Left lung (tissue), 10 donors: ENCODE measurements around the gene NCAPD2. TPM values are rescaled to one million over a fixed set of nuclear protein-coding genes. Genes with fewer than 3 reads are reported as not detected.
"Not testable (repeated sequence)": the region's sequence is repeated elsewhere in the genome, so short reads cannot be mapped to it uniquely, and the experiment has no call there.

Experiments used
- ATAC-seq: fragments of 200-7000 bp; cut with Tn5 transposase; one replicate; pipeline ENCODE4 v1.9.1; 2020; ENCODE audit warnings: moderate library complexity
- DNase-seq, 4 donors: peaks; one replicate each; pipeline ENCODE4 v3.0.0-alpha.2; 2013 to 2020
- H3K27ac ChIP-seq, 2 donors: fragments of 200-600 bp; sonication (generic) in 1 of 2; one replicate each; pipeline versions ENCODE4 v1.5.0 to v1.8.0; 2020 to 2021
- H3K27me3 ChIP-seq, 2 donors: fragments of 200-600 bp; sonication (generic) in 1 of 2; one replicate each; pipeline versions ENCODE4 v1.5.0 to v1.8.0; 2020 to 2021
- H3K36me3 ChIP-seq, 2 donors: fragments of 200-600 bp; sonication (generic) in 1 of 2; one replicate each; pipeline versions ENCODE4 v1.5.0 to v1.8.0; 2020 to 2021
- H3K4me1 ChIP-seq, 2 donors: fragments of 200-600 bp; one replicate each; pipeline ENCODE4 v1.8.0; 2021
- H3K4me3 ChIP-seq, 2 donors: fragments of 200-600 bp; sonication (generic) in 1 of 2; one replicate each; pipeline versions ENCODE4 v1.5.0 to v1.8.0; 2020 to 2021; ENCODE audit warnings: mild to moderate bottlenecking in 1 of 2
- H3K9me3 ChIP-seq, 2 donors: fragments of 200-600 bp; sonication (generic) in 1 of 2; one replicate each; pipeline versions ENCODE4 v1.5.0 to v1.8.0; 2020 to 2021
- CTCF ChIP-seq, 2 donors: fragments of 200-600 bp; sonication (generic) in 1 of 2; IDR thresholded peaks; one replicate each; pipeline versions ENCODE4 v1.5.0 to v1.8.0; 2021; ENCODE audit warnings: antibody characterized with exemption in 2 of 2
- intact Hi-C, 2 donors: fragments of 100-400 bp; cut with DNase I; formaldehyde crosslinking; loops; one replicate each; pipeline versions ENCODE4 v1.11.2 to v1.14.2; 2022
- polyA plus RNA-seq, 6 donors: library from polyadenylated mRNA; unstranded; fragments of 120-200 nt; gene quantifications; one replicate each; pipeline ENCODE4 v1.2.1, GENCODE V29; 2013; ENCODE audit not compliant: insufficient read length in 6 of 6
- total RNA-seq, 2 donors: library from RNA; stranded (reverse); fragmentation: NEBNext Ultra II Directional; extraction: Animal tissue kit (Norgen Biotek cat#: 25700); gene quantifications; one replicate each; pipeline ENCODE4 v1.2.1, GENCODE V29; 2021
- donor health status: DM: no; HTN: yes; CAD: no.
- donor health status: DM: no; HTN: no; CAD: no.

The NCAPD2 gene
- total and polyA plus RNA-seq, 8 donors, result 23.1 to 95.4 (median 56.8) TPM

GRCh38 chr12:6535960-6536847 is 42.3 kb downstream of the NCAPD2 start:
- H3K27me3 ChIP-seq, result no peaks in the 10 kb centered on the region
- H3K9me3 ChIP-seq, result no peaks in the 10 kb centered on the region
- DNase-seq (no peak), ATAC-seq (no peak)
- peak overlapping the region; percentile 99 for H3K4me3 ChIP-seq
- TF ChIP-seq CTCF (IDR thresholded peaks at IDR 0.05), result no peak
- intact Hi-C loops, result loop anchor here in 1 of 2 donors (10.0 kb wide), 1 partner anchor 111 kb away; no protein-coding TSS in a partner anchor
- H3K4me1 ChIP-seq, result peaks cover 28 to 79% of the 10 kb centered on the region in 2 donors
- H3K36me3 ChIP-seq, result peaks cover 0 to 50% of the 10 kb centered on the region in 2 donors
- peak overlapping the region; percentile 97 to 99 for H3K27ac ChIP-seq

- H3K4me3 ChIP-seq, result peak overlapping the region in 1 of 2 donors; percentile 99
- H3K4me1 ChIP-seq, result peaks cover 30 to 80% of the 10 kb centered on the region in 2 donors
- intact Hi-C loops, result loop anchor here in 1 of 2 donors (10.0 kb wide), 1 partner anchor 112 kb away; no protein-coding TSS in a partner anchor
These were observed 43.1 kb downstream of the NCAPD2 start for GRCh38 chr12:6536894-6537579.

GRCh38 chr12:6537580-6538419 is 43.9 kb downstream of the NCAPD2 start:
- Histone ChIP-seq H3K27ac (peak overlapping the region in 1 of 2 donors; percentile 99), H3K4me3 (peak overlapping the region in 1 of 2 donors; percentile 99), H3K36me3 (peaks cover 0 to 55% of the 10 kb centered on the region in 2 donors), H3K4me1 (peaks cover 22 to 73% of the 10 kb centered on the region in 2 donors)
- intact Hi-C loops, result loop anchor here in 1 of 2 donors (10.0 kb wide), 1 partner anchor 113 kb away; no protein-coding TSS in a partner anchor
- peak; percentile 81 to 84 for TF ChIP-seq CTCF (IDR thresholded peaks at IDR 0.05)
- ATAC-seq, H3K9me3 ChIP-seq, H3K27me3 ChIP-seq: not testable (repeated sequence)
- peak; percentile 57 to 91 (median 80) for DNase-seq

More at GRCh38 chr12:6536894-6537579, 43.1 kb downstream of the NCAPD2 start:
- Histone ChIP-seq H3K36me3 (peaks cover 0 to 55% of the 10 kb centered on the region in 2 donors), H3K27me3 (no peaks in the 10 kb centered on the region), H3K27ac (peak overlapping the region in 1 of 2 donors; percentile 99), H3K9me3 (no peaks in the 10 kb centered on the region)
- ATAC-seq (no peak), DNase-seq (no peak)
- no peak for TF ChIP-seq CTCF (IDR thresholded peaks at IDR 0.05)

- ATAC-seq (no peak), DNase-seq (no peak)
- TF ChIP-seq CTCF (IDR thresholded peaks at IDR 0.05), result no peak
- Histone ChIP-seq H3K4me3 (no peak overlapping the region), H3K27me3 (no peaks in the 10 kb centered on the region), H3K9me3 (no peaks in the 10 kb centered on the region), H3K4me1 (peaks cover 20 to 64% of the 10 kb centered on the region in 2 donors), H3K36me3 (peaks cover 0 to 59% of the 10 kb centered on the region in 2 donors), H3K27ac (peak overlapping the region in 1 of 2 donors; percentile 99)
- intact Hi-C loops, result loop anchor here in 1 of 2 donors (10.0 kb wide), 1 partner anchor 114 kb away; no protein-coding TSS in a partner anchor
These were observed 44.8 kb downstream of the NCAPD2 start for GRCh38 chr12:6538420-6539313.
